ENCODE measurements around the gene MTNR1B.
A peak's percentile ranks its signal among the peaks of the same experiment; 100 is the strongest.

MTNR1B gene

GRCh38 chr11:92939305-92939704, 30.1 kb upstream of the MTNR1B start:
- in situ Hi-C loops (cut with MboI; ENCODE audit: low pct_unique_long_range_greater_than_20kb, low sequenced_read_pairs, unreplicated experiment): loop anchor here (25.0 kb wide), 1 partner anchor 273 kb away; no protein-coding TSS in a partner anchor
- DNase-seq (ENCODE audit: low spot score): no peak
- TF ChIP-seq, protein P1, sequence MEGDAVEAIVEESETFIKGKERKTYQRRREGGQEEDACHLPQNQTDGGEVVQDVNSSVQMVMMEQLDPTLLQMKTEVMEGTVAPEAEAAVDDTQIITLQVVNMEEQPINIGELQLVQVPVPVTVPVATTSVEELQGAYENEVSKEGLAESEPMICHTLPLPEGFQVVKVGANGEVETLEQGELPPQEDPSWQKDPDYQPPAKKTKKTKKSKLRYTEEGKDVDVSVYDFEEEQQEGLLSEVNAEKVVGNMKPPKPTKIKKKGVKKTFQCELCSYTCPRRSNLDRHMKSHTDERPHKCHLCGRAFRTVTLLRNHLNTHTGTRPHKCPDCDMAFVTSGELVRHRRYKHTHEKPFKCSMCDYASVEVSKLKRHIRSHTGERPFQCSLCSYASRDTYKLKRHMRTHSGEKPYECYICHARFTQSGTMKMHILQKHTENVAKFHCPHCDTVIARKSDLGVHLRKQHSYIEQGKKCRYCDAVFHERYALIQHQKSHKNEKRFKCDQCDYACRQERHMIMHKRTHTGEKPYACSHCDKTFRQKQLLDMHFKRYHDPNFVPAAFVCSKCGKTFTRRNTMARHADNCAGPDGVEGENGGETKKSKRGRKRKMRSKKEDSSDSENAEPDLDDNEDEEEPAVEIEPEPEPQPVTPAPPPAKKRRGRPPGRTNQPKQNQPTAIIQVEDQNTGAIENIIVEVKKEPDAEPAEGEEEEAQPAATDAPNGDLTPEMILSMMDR (IDR thresholded peaks at IDR 0.05; ENCODE audit: extremely low read depth, insufficient read depth, missing control alignments): no peak

DNA sequence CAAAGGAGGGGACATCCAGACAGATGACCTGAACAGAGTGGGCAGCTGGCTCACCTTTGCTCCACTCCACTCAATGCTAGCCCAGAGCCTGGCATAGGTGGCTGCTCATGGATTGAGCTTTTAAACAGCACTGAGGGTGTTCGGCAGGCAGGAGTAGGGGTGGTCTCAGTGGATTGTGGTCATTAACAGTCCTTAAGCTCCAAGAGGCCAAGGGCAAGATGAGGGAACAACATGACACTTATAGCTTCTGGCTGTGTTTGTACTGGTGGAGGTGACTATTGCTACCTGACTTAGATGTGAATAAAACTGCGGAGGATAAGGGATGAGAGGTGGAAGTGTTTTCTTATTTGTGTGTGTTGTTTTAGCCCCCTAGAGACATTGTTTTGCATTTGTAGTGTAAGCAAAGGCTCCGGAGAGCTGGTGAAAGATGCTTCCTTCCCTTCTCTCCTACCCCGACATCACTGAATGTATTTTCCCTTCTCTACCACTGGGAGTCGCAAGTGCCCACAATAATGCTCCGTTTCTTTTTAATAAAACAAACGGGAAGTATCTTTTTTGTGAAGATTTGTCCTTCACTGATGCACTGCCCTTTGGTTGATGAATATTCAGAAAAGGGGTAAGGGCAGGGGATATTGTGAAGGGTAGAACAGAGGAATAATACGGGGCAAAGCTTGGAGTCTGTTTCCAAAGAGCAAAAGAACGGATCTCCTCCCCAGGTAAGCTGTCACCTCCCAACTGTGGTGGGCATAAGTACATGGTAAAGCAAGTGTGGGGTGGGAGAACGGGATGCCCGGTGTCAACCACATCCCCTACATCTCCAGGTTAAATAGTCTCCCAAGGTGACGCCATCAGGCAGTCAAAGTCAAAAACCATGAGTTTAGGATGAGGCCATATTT, 27.5 kb upstream of the MTNR1B start:
- peak; percentile 59 for DNase-seq (ENCODE audit: low spot score)
- TF ChIP-seq, protein P1 (IDR thresholded peaks at IDR 0.05; ENCODE audit: extremely low read depth, insufficient read depth, missing control alignments): peak; percentile 75
- in situ Hi-C loops (cut with MboI; ENCODE audit: low pct_unique_long_range_greater_than_20kb, low sequenced_read_pairs, unreplicated experiment): loop anchor here (25.0 kb wide), 1 partner anchor 270 kb away; no protein-coding TSS in a partner anchor

DNA sequence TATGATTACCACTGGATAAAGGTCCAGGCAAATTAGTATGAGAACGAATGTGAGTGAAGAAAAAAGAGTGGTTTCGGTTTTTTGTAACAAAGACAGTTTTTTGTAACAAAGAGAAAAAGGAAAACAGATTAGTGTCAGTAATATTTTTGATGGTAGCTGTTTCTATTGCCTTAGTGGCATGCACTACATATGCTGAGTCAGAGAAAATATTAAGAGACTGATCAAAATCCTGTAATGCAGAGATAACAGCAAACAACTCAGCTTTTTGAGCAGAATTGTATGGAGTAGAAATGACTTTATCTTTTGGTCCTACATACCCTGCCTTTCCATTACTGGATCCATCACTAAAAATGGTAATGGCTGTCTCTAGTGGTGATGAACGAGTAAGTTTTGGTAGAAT, 22.7 kb upstream of the MTNR1B start:
- no peak for DNase-seq (ENCODE audit: low spot score)
- TF ChIP-seq, protein P1 (IDR thresholded peaks at IDR 0.05; ENCODE audit: extremely low read depth, insufficient read depth, missing control alignments): no peak
- in situ Hi-C loops (cut with MboI; ENCODE audit: low pct_unique_long_range_greater_than_20kb, low sequenced_read_pairs, unreplicated experiment): loop anchor here (25.0 kb wide), 1 partner anchor 266 kb away; no protein-coding TSS in a partner anchor

GRCh38 chr11:92948116-92948515, 21.3 kb upstream of the MTNR1B start:
- DNase-seq (ENCODE audit: low spot score): no peak
- TF ChIP-seq, protein P1 (IDR thresholded peaks at IDR 0.05; ENCODE audit: extremely low read depth, insufficient read depth, missing control alignments): no peak
- in situ Hi-C loops (cut with MboI; ENCODE audit: low pct_unique_long_range_greater_than_20kb, low sequenced_read_pairs, unreplicated experiment): loop anchor here (25.0 kb wide), 1 partner anchor 264 kb away; no protein-coding TSS in a partner anchor

GRCh38 chr11:92954003-92954402, 15.4 kb upstream of the MTNR1B start:
- in situ Hi-C loops (cut with MboI; ENCODE audit: low pct_unique_long_range_greater_than_20kb, low sequenced_read_pairs, unreplicated experiment): loop anchor here (25.0 kb wide), 1 partner anchor 108 kb away; no protein-coding TSS in a partner anchor
- no peak for DNase-seq (ENCODE audit: low spot score)
- TF ChIP-seq, protein P1 (IDR thresholded peaks at IDR 0.05; ENCODE audit: extremely low read depth, insufficient read depth, missing control alignments): no peak

GRCh38 chr11:92955860-92956259, 13.6 kb upstream of the MTNR1B start:
- TF ChIP-seq, protein P1 (IDR thresholded peaks at IDR 0.05; ENCODE audit: extremely low read depth, insufficient read depth, missing control alignments): no peak
- in situ Hi-C loops (cut with MboI; ENCODE audit: low pct_unique_long_range_greater_than_20kb, low sequenced_read_pairs, unreplicated experiment): loop anchor here (25.0 kb wide), 1 partner anchor 106 kb away; no protein-coding TSS in a partner anchor
- DNase-seq (ENCODE audit: low spot score): no peak

All from GM13977 (cell line).